ENCODE data around the gene TFF3. TPM values are rescaled to one million over a fixed set of nuclear protein-coding genes. Genes with fewer than 3 reads are reported as not detected.

The TFF3 gene
- total RNA-seq, 2 donors from 2014 or later: 5.0 TPM

- peaks cover 0 to 32% of the 10 kb centered on the region in 2 donors for H3K4me1 ChIP-seq
- no peak overlapping the region for H3K4me3 ChIP-seq
- no peaks in the 10 kb centered on the region for H3K27me3 ChIP-seq
- DNase-seq (ENCODE audit: low spot score): no peak
- H3K9me3 ChIP-seq: no peaks in the 10 kb centered on the region
- peak overlapping the region; percentile 49 to 71 for H3K27ac ChIP-seq
- TF ChIP-seq CTCF (IDR thresholded peaks at IDR 0.05): no peak
- no peaks in the 10 kb centered on the region for H3K36me3 ChIP-seq
Measured at GRCh38 chr21:42300956-42301355, 14.3 kb downstream of the TFF3 start.

DNA sequence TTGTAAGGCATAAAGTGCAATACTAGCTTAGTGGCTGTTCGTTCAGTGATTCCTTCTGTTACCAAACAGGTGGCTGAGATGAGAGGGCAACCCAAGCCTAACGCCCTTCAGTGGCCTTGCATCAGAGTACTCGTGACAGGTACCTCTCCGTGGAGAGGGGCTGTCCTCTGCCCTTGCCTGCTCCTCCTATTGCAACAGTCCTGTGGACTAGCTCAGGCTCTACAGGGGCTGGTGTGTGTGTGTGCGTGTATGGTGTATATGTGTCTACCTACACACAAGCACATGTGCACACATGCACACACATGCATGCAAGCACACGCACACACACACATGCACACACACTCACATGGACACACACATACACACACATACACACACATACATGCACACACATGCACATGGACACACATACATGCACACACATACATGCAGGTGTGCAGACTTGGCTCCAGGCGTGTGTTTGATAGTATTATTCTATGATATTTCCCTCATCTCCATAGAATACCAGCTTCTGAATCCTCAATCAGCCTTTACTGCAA, 15.1 kb downstream of the TFF3 start:
- TF ChIP-seq CTCF (IDR thresholded peaks at IDR 0.05): no peak
- H3K36me3 ChIP-seq: no peaks in the 10 kb centered on the region
- peak overlapping the region in 1 of 2 donors; percentile 57 for H3K27ac ChIP-seq
- no peak overlapping the region for H3K4me3 ChIP-seq
- H3K27me3 ChIP-seq: no peaks in the 10 kb centered on the region
- peaks cover 0 to 32% of the 10 kb centered on the region in 2 donors for H3K4me1 ChIP-seq
- H3K9me3 ChIP-seq: no peaks in the 10 kb centered on the region
- no peak for DNase-seq (ENCODE audit: low spot score)

DNA sequence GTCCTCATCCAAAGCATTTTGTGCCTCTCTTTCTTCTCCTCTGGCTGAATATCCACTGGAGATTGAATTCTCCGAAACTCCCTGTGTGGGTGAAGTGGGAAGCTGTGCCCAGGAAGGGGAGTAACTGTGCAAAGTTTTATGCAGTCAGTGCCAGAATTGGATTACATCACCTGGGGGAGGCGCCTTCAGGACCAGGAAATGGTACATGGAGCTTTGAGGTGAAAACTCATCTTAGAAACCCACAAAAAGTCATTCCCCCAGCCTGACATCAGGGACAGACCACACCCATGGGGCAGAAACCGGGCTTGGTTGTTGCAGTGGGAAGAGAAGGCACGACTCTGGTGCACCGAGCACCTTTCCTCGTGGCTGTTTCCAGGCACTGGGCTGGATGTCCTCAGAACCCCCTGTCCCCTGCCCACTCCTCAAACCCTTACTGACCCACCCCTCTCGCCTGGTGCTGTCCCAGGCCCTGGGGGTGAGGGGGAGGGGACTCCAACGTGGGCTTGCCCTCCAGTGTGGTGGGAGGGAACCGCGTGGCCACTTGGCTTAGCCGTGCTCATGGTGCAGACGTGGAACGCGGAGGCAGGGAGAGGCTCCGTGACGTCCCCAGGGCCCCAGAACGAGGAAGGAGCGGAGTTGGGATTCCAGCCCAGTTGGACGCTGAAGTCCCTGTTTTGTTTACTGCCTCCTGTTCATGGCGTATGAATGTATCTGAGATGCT, 15.7 kb downstream of the TFF3 start:
- no peaks in the 10 kb centered on the region for H3K27me3 ChIP-seq
- DNase-seq (ENCODE audit: low spot score): no peak
- H3K27ac ChIP-seq: peak overlapping the region; percentile 22 to 57
- H3K4me1 ChIP-seq: peaks cover 0 to 32% of the 10 kb centered on the region in 2 donors
- no peaks in the 10 kb centered on the region for H3K9me3 ChIP-seq
- H3K36me3 ChIP-seq: no peaks in the 10 kb centered on the region
- H3K4me3 ChIP-seq: no peak overlapping the region
- TF ChIP-seq CTCF (IDR thresholded peaks at IDR 0.05): no peak

GRCh38 chr21:42298657-42299056, 16.6 kb downstream of the TFF3 start:
- H3K36me3 ChIP-seq: no peaks in the 10 kb centered on the region
- TF ChIP-seq CTCF (IDR thresholded peaks at IDR 0.05): no peak
- no peaks in the 10 kb centered on the region for H3K27me3 ChIP-seq
- H3K4me3 ChIP-seq: no peak overlapping the region
- H3K9me3 ChIP-seq: no peaks in the 10 kb centered on the region
- peaks cover 0 to 32% of the 10 kb centered on the region in 2 donors for H3K4me1 ChIP-seq
- no peak overlapping the region for H3K27ac ChIP-seq
- no peak for DNase-seq (ENCODE audit: low spot score)

DNA sequence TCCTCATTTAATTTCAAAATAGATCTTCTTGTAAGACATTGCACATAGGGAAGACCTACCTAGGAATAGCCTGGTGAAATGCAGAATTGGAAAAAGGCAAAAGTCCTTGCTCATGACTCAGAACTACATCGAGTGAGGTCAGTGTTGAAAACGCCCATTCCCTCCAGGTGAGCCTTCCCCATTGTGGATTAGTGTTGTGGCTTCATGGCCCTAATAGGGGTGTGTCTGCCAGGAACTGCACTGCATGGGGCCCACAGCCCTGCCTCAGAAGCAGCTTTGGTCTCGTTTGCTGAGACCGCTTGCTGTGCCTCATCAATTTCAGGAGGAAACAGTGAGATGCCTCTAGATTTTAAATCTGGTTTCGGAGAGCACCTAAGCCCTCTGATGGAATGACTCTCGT, 17.0 kb downstream of the TFF3 start:
- Histone ChIP-seq H3K27ac (no peak overlapping the region), H3K27me3 (no peaks in the 10 kb centered on the region), H3K9me3 (no peaks in the 10 kb centered on the region), H3K36me3 (no peaks in the 10 kb centered on the region), H3K4me3 (no peak overlapping the region), H3K4me1 (peaks cover 0 to 32% of the 10 kb centered on the region in 2 donors)
- DNase-seq (ENCODE audit: low spot score): no peak
- no peak for TF ChIP-seq CTCF (IDR thresholded peaks at IDR 0.05)
